ENCODE results near the gene RALGAPA2.

DNA sequence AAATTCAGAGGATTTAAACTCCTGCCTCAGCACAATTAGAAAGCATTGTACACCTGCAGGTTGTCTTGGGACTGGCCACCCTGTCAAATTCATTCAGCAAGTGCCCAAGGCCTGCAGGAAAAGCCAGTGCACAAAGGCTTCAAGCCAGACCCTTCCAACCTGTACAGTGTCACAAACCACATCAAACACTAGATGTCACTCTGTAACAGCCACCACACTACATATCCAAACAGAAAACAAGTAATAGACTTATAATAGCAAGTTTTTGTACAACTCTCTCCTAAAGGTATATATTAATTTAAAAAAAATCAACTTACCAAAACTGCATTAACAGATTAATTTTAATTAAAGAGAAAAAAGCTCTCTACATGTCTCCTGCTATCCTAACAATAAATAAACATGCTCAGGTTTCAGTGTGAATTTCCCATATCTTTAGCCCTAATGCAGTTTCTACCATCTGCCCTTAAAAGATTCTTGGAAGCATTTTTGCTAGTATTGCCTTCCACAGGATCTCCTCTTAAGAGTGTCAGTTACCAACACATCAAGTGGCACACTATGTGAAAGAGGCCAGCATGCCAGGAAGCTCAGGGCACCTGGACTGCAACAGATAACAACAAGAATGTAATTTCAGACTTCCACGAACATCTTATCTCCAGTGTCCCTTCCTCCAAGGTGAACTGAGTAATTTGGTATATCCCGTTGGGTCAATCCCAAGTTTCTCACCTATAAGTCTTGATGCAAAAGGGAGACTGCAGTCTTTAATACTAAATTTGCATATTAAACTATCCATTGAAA is 47.5 kb downstream of the RALGAPA2 start:
- TF ChIP-seq, protein P1, sequence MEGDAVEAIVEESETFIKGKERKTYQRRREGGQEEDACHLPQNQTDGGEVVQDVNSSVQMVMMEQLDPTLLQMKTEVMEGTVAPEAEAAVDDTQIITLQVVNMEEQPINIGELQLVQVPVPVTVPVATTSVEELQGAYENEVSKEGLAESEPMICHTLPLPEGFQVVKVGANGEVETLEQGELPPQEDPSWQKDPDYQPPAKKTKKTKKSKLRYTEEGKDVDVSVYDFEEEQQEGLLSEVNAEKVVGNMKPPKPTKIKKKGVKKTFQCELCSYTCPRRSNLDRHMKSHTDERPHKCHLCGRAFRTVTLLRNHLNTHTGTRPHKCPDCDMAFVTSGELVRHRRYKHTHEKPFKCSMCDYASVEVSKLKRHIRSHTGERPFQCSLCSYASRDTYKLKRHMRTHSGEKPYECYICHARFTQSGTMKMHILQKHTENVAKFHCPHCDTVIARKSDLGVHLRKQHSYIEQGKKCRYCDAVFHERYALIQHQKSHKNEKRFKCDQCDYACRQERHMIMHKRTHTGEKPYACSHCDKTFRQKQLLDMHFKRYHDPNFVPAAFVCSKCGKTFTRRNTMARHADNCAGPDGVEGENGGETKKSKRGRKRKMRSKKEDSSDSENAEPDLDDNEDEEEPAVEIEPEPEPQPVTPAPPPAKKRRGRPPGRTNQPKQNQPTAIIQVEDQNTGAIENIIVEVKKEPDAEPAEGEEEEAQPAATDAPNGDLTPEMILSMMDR (IDR thresholded peaks at IDR 0.05) = peak; percentile 19 to 39 (median 35)
- TF ChIP-seq POLR2A (IDR thresholded peaks at IDR 0.05) = no peak

Measured in testis (tissue), 2 donors.